CD14-positive monocyte (primary cell): ENCODE measurements around the gene CAMKK1. TPM values are rescaled to one million over a fixed set of nuclear protein-coding genes. Genes with fewer than 3 reads are reported as not detected.
A peak's percentile ranks its signal among the peaks of the same experiment; 100 is the strongest.

Experiments used
- DNase-seq, 3 donors: peaks; one replicate each; pipeline ENCODE4 v3.0.0-alpha.2; 2011 to 2022
- H2AFZ ChIP-seq: 2 replicates; pipeline ENCODE4 v1.6.0; 2012; ENCODE audit warnings: mild to moderate bottlenecking, low read depth, low read length, inconsistent platforms; ENCODE audit not compliant: insufficient read depth, poor library complexity, severe bottlenecking
- H3K27ac ChIP-seq, 2 donors: 1 replicate in 1 of 2; 2 replicates in 1 of 2; pipeline ENCODE4 v1.5.1; 2012 to 2013; ENCODE audit warnings: low read length in 2 of 2, control low read depth in 1 of 2, inconsistent platforms in 1 of 2, low read depth in 1 of 2, mild to moderate bottlenecking in 1 of 2
- H3K27me3 ChIP-seq, 2 donors: one replicate each; pipeline versions ENCODE4 v1.6.0 to v1.6.1; 2011 to 2013; ENCODE audit warnings: low read length in 2 of 2; ENCODE audit not compliant: control insufficient read depth in 2 of 2, insufficient read depth in 2 of 2
- H3K36me3 ChIP-seq, 2 donors: replicated peaks in 1 of 2; 1 replicate in 1 of 2; 2 replicates in 1 of 2; pipeline versions ENCODE4 v1.5.1 to v1.6.1; 2012 to 2013; ENCODE audit warnings: low read length in 2 of 2, control low read depth in 1 of 2, inconsistent platforms in 1 of 2, mild to moderate bottlenecking in 1 of 2; ENCODE audit not compliant: insufficient read depth in 2 of 2, control insufficient read depth in 1 of 2
- H3K4me1 ChIP-seq, 2 donors: 1 replicate in 1 of 2; 2 replicates in 1 of 2; pipeline versions ENCODE4 v1.5.1 to v1.6.1; 2012 to 2013; ENCODE audit warnings: low read length in 2 of 2, control low read depth in 1 of 2, inconsistent platforms in 1 of 2, mild to moderate bottlenecking in 1 of 2, moderate library complexity in 1 of 2; ENCODE audit not compliant: insufficient read depth in 2 of 2, control insufficient read depth in 1 of 2
- H3K4me2 ChIP-seq: replicated peaks from 2 replicates; pipeline ENCODE3; 2012; ENCODE audit warnings: low read length, moderate library complexity, mild to moderate bottlenecking; ENCODE audit not compliant: poor library complexity, severe bottlenecking; ENCODE audit errors: extremely low read depth
- H3K4me3 ChIP-seq, 3 experiments: fragments of 200-600 bp in 1 of 3; sonication (generic) in 1 of 3; replicated peaks in 1 of 3; 1 replicate in 2 of 3; 2 replicates in 1 of 3; pipeline ENCODE4 v1.5.1; 2011 to 2013; ENCODE audit warnings: low read length in 3 of 3, mild to moderate bottlenecking in 3 of 3, control low read depth in 2 of 3, low read depth in 2 of 3, inconsistent platforms in 1 of 3, moderate library complexity in 1 of 3
- H3K79me2 ChIP-seq: 2 replicates; pipeline ENCODE4 v1.6.0; 2012; ENCODE audit warnings: mild to moderate bottlenecking, control low read depth, inconsistent platforms, low read length, moderate library complexity; ENCODE audit not compliant: insufficient read depth
- H3K9ac ChIP-seq: 2 replicates; pipeline ENCODE4 v1.6.0; 2017; ENCODE audit warnings: low read length, mild to moderate bottlenecking; ENCODE audit not compliant: insufficient read depth, poor library complexity, severe bottlenecking
- H3K9me3 ChIP-seq, 2 donors: replicated peaks in 1 of 2; 1 replicate in 1 of 2; 2 replicates in 1 of 2; pipeline versions ENCODE4 v1.5.1 to v1.6.1; 2012 to 2013; ENCODE audit warnings: low read length in 2 of 2, control low read depth in 1 of 2; ENCODE audit not compliant: control insufficient read depth in 1 of 2, insufficient read depth in 1 of 2
- H4K20me1 ChIP-seq: 2 replicates; pipeline ENCODE4 v1.6.0; 2012; ENCODE audit warnings: mild to moderate bottlenecking, low read length, control low read depth, moderate library complexity; ENCODE audit not compliant: insufficient read depth
- H3K27ac Mint-ChIP-seq, 7 donors: one replicate each; pipeline ENCODE4 v1.8.0; 2020; ENCODE audit warnings: mild to moderate bottlenecking in 7 of 7, mixed read lengths in 7 of 7, moderate library complexity in 6 of 7, inconsistent platforms in 2 of 7
- H3K27me3 Mint-ChIP-seq, 3 donors: one replicate each; pipeline ENCODE4 v1.8.0; 2021 to 2022; ENCODE audit warnings: low read depth in 3 of 3, mild to moderate bottlenecking in 3 of 3, mixed read lengths in 3 of 3, moderate library complexity in 3 of 3, inconsistent platforms in 1 of 3
- H3K36me3 Mint-ChIP-seq, 2 donors: one replicate each; pipeline ENCODE4 v1.8.0; 2020; ENCODE audit warnings: mixed read lengths in 2 of 2, inconsistent platforms in 1 of 2, mild to moderate bottlenecking in 1 of 2
- H3K4me1 Mint-ChIP-seq: one replicate; pipeline ENCODE4 v1.8.0; 2020; ENCODE audit warnings: mild to moderate bottlenecking, mixed read lengths
- H3K4me3 Mint-ChIP-seq, 2 donors: one replicate each; pipeline ENCODE4 v1.8.0; 2020; ENCODE audit warnings: mild to moderate bottlenecking in 2 of 2, mixed read lengths in 2 of 2, moderate library complexity in 1 of 2
- H3K9me3 Mint-ChIP-seq, 7 donors: one replicate each; pipeline ENCODE4 v1.8.0; 2020 to 2022; ENCODE audit warnings: mixed read lengths in 7 of 7, mild to moderate bottlenecking in 6 of 7, moderate library complexity in 6 of 7, inconsistent platforms in 2 of 7
- CTCF ChIP-seq: fragments of 200-600 bp; IDR thresholded peaks from one replicate; pipeline ENCODE4 v1.8.0; 2022; ENCODE audit warnings: antibody characterized with exemption, mild to moderate bottlenecking
- WGBS: methylation state at CpG from one replicate; pipeline ENCODE4 v1.1.5; 2013; ENCODE audit warnings: missing lambda C conversion rate; ENCODE audit not compliant: insufficient coverage; 5-methylcytosine and 5-hydroxymethylcytosine counted together
- intact Hi-C, 2 donors: fragments of 100-400 bp; cut with micrococcal nuclease; formaldehyde crosslinking; loops; one replicate each; pipeline versions ENCODE4 v1.15.0 to v1.15.1; 2023
- polyA plus RNA-seq, 3 donors: library from polyadenylated mRNA; depleted of rRNA in 1 of 3; unstranded in 2 of 3; stranded (reverse) in 1 of 3; fragments of 300-500 nt in 2 of 3; fragments of >200 nt in 1 of 3; fragmentation: Illumina TruSeq in 2 of 3; gene quantifications; 1 replicate in 2 of 3; 2 replicates in 1 of 3; pipeline ENCODE4 v1.2.3, GENCODE V29; 2012 to 2021

The CAMKK1 gene
- polyA plus RNA-seq, 3 donors = 0.74 to 24.1 (median 1.5) TPM

- no peaks in the 10 kb centered on the region for H4K20me1 ChIP-seq
- H3K27me3 Mint-ChIP-seq = peaks cover 0 to 4% (median 1%) of the 10 kb centered on the region in 3 donors
- no peak for DNase-seq
- no peak overlapping the region for H3K4me2 ChIP-seq
- H3K36me3 ChIP-seq = peaks cover 87 to 98% of the 10 kb centered on the region in 2 donors
- no peaks in the 10 kb centered on the region for H3K27me3 ChIP-seq
- H3K27ac ChIP-seq = no peak overlapping the region
- no peaks in the 10 kb centered on the region for H3K9me3 Mint-ChIP-seq
- no peak for TF ChIP-seq CTCF
- H3K4me3 ChIP-seq = no peak overlapping the region
- H3K4me1 ChIP-seq = no peaks in the 10 kb centered on the region
- no peak overlapping the region for H3K9ac ChIP-seq
- H3K27ac Mint-ChIP-seq = peak overlapping the region in 4 of 7 donors; percentile 1 to 75 (median 36)
- intact Hi-C loops = no loop called here
- no peak overlapping the region for H3K4me3 Mint-ChIP-seq
- 98% methylated on average over 12 of the region's 13 CpGs for WGBS
- H3K36me3 Mint-ChIP-seq = peaks cover 84 to 95% of the 10 kb centered on the region in 2 donors
- H3K79me2 ChIP-seq = no peaks in the 10 kb centered on the region
- H2AFZ ChIP-seq = no peak overlapping the region
- H3K9me3 ChIP-seq = no peaks in the 10 kb centered on the region
- no peaks in the 10 kb centered on the region for H3K4me1 Mint-ChIP-seq
These were observed 78.5 kb downstream of the CAMKK1 start for GRCh38 chr17:3814361-3814760.

- Histone ChIP-seq H2AFZ (no peak overlapping the region), H3K4me2 (no peak overlapping the region), H4K20me1 (no peaks in the 10 kb centered on the region), H3K9me3 (no peaks in the 10 kb centered on the region), H3K79me2 (no peaks in the 10 kb centered on the region), H3K27me3 (no peaks in the 10 kb centered on the region), H3K4me1 (no peaks in the 10 kb centered on the region), H3K27ac (no peak overlapping the region), H3K4me3 (no peak overlapping the region), H3K36me3 (peaks cover 86 to 98% of the 10 kb centered on the region in 2 donors), H3K9ac (no peak overlapping the region)
- intact Hi-C loops = no loop called here
- H3K4me1 Mint-ChIP-seq = no peaks in the 10 kb centered on the region
- no peak for TF ChIP-seq CTCF
- WGBS = 97% methylated on average over 9 of the region's 15 CpGs
- H3K36me3 Mint-ChIP-seq = peaks cover 79 to 95% of the 10 kb centered on the region in 2 donors
- no peak overlapping the region for H3K4me3 Mint-ChIP-seq
- peaks cover 0 to 4% (median 1%) of the 10 kb centered on the region in 3 donors for H3K27me3 Mint-ChIP-seq
- H3K9me3 Mint-ChIP-seq = no peaks in the 10 kb centered on the region
- no peak for DNase-seq
- H3K27ac Mint-ChIP-seq = peak overlapping the region in 2 of 7 donors; percentile 47 to 64
These were observed 79.7 kb downstream of the CAMKK1 start for GRCh38 chr17:3813171-3813570.
